GM23248 (cell line): Measurements from ENCODE around the gene GNLY. TPM values are rescaled to one million over a fixed set of nuclear protein-coding genes. Genes with fewer than 3 reads are reported as not detected.

Experiments
- DNase-seq: peaks from one replicate; pipeline ENCODE4 v3.0.0-alpha.2; 2015
- H2AFZ ChIP-seq: fragments of 200-600 bp; sonication (generic); 2 replicates; pipeline ENCODE4 v1.6.1; 2016; ENCODE audit warnings: antibody characterized with exemption
- H3F3A ChIP-seq: fragments of 200-600 bp; sonication (generic); 2 replicates; pipeline ENCODE4 v1.6.1; 2016; ENCODE audit warnings: mild to moderate bottlenecking, antibody characterized with exemption, mixed run types; ENCODE audit not compliant: insufficient read depth
- H3K27ac ChIP-seq: fragments of 200-600 bp; sonication (generic); 2 replicates; pipeline ENCODE4 v1.5.1; 2016; ENCODE audit warnings: mild to moderate bottlenecking
- H3K27me3 ChIP-seq: fragments of 200-600 bp; sonication (generic); replicated peaks from 2 replicates; pipeline ENCODE4 v1.6.1; 2016; ENCODE audit warnings: mild to moderate bottlenecking; ENCODE audit not compliant: insufficient read depth
- H3K36me3 ChIP-seq: fragments of 200-600 bp; sonication (generic); 2 replicates; pipeline ENCODE4 v1.6.1; 2016; ENCODE audit warnings: low read depth, mild to moderate bottlenecking
- H3K4me1 ChIP-seq: fragments of 200-600 bp; sonication (generic); 2 replicates; pipeline ENCODE4 v1.6.1; 2016; ENCODE audit warnings: mild to moderate bottlenecking; ENCODE audit not compliant: insufficient read depth
- H3K4me2 ChIP-seq: fragments of 200-600 bp; sonication (generic); one replicate; pipeline ENCODE4 v1.6.1; 2016; ENCODE audit warnings: mild to moderate bottlenecking; ENCODE audit not compliant: unreplicated experiment
- H3K4me3 ChIP-seq: fragments of 200-600 bp; sonication (generic); 2 replicates; pipeline ENCODE4 v1.5.1; 2016; ENCODE audit warnings: mild to moderate bottlenecking
- H3K79me2 ChIP-seq: fragments of 200-600 bp; sonication (generic); 2 replicates; pipeline ENCODE4 v1.6.1; 2016; ENCODE audit warnings: mild to moderate bottlenecking; ENCODE audit not compliant: insufficient read depth
- H3K9ac ChIP-seq: fragments of 200-600 bp; sonication (generic); 2 replicates; pipeline ENCODE4 v1.6.1; 2016; ENCODE audit warnings: mild to moderate bottlenecking
- H3K9me2 ChIP-seq: fragments of 200-600 bp; sonication (generic); 2 replicates; pipeline ENCODE4 v1.6.1; 2016; ENCODE audit warnings: mixed run types, mild to moderate bottlenecking, moderate library complexity; ENCODE audit not compliant: insufficient read depth
- H3K9me3 ChIP-seq: fragments of 200-600 bp; sonication (generic); one replicate; pipeline ENCODE4 v1.6.1; 2017; ENCODE audit warnings: low read depth
- H4K20me1 ChIP-seq: fragments of 200-600 bp; sonication (generic); 2 replicates; pipeline ENCODE4 v1.6.0; 2016; ENCODE audit not compliant: insufficient read depth
- EZH2 ChIP-seq: fragments of 200-600 bp; sonication (generic); IDR thresholded peaks from 2 replicates; pipeline ENCODE4 v1.6.1; 2018; ENCODE audit warnings: antibody characterized with exemption, mild to moderate bottlenecking; ENCODE audit not compliant: insufficient read depth, poor library complexity, severe bottlenecking
- EZH2phosphoT487 ChIP-seq: fragments of 200-600 bp; sonication (generic); IDR thresholded peaks from 2 replicates; pipeline ENCODE4 v1.6.1; 2018; ENCODE audit warnings: antibody characterized with exemption, moderate library complexity, mild to moderate bottlenecking, low read depth; ENCODE audit not compliant: insufficient read depth
- WGBS, 2 experiments: methylation state at CpG; one replicate each; pipeline ENCODE4 v1.1.6; 2015 to 2017; ENCODE audit warnings: low lambda C conversion rate in 2 of 2, low coverage in 1 of 2; ENCODE audit errors: missing lambda C conversion rate in 2 of 2; 5-methylcytosine and 5-hydroxymethylcytosine counted together
- in situ Hi-C: fragments of 300-500 bp; cut with MboI; formaldehyde crosslinking; loops from 2 replicates; pipeline ENCODE4 v1.15.0; 2020
- polyA plus RNA-seq: library from polyadenylated mRNA; unstranded; fragments of >200 nt; fragmentation: Nextera tagmentation; extraction: Ambion mirVana; gene quantifications from 2 replicates; pipeline ENCODE4 v1.2.1, GENCODE V29; 2016
- small RNA-seq: library from RNA; depleted of rRNA; stranded (forward); fragments of <200 nt; gene quantifications from one replicate; pipeline ENCODE3, GENCODE V24; 2014; ENCODE audit warnings: low read depth, low replicate concordance
- total RNA-seq: library from RNA; depleted of rRNA; stranded (reverse); fragments of >200 nt; shearing (Covaris generic); gene quantifications from 2 replicates; pipeline ENCODE4 v1.2.3, GENCODE V29; 2014; rRNA removed

GNLY gene
- total and polyA plus RNA-seq, 2 experiments from 2014 or later: not detected

DNA sequence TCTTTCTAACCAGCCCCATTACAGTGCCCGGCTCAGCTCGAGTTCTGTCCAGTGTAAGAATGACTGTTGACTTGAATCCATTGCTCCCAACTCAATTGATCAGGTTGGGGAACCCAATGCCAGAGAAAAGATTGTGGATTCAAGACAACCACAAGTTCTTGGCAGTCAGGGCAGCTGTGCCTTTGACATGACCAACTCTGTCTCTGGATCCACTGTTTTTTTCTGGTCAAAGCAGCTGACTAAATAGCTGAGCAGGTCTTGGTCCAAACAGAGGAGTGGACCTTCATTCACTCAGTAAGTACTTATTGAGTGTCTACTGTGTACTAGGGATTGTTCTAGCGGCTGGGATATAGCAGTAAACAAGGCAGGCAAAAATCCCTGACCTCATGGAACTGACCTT lies 53.3 kb downstream of the GNLY start:
- no peaks in the 10 kb centered on the region for H3K36me3 ChIP-seq
- H3K4me3 ChIP-seq: no peak overlapping the region
- H3K4me2 ChIP-seq: no peak overlapping the region
- TF ChIP-seq EZH2phosphoT487: no peak
- no peak for TF ChIP-seq EZH2
- H3K27ac ChIP-seq: no peak overlapping the region
- no peaks in the 10 kb centered on the region for H3K79me2 ChIP-seq
- in situ Hi-C loops: no loop called here
- no peak for DNase-seq
- peaks cover 60% of the 10 kb centered on the region for H3F3A ChIP-seq
- H3K27me3 ChIP-seq: no peaks in the 10 kb centered on the region
- peaks cover 66% of the 10 kb centered on the region for H3K4me1 ChIP-seq
- no peaks in the 10 kb centered on the region for H3K9me2 ChIP-seq
- H4K20me1 ChIP-seq: no peaks in the 10 kb centered on the region
- H2AFZ ChIP-seq: no peak overlapping the region
- H3K9ac ChIP-seq: no peak overlapping the region
- WGBS, 2 experiments: 96% methylated on average over 3 of the region's 3 CpGs
- no peaks in the 10 kb centered on the region for H3K9me3 ChIP-seq

DNA sequence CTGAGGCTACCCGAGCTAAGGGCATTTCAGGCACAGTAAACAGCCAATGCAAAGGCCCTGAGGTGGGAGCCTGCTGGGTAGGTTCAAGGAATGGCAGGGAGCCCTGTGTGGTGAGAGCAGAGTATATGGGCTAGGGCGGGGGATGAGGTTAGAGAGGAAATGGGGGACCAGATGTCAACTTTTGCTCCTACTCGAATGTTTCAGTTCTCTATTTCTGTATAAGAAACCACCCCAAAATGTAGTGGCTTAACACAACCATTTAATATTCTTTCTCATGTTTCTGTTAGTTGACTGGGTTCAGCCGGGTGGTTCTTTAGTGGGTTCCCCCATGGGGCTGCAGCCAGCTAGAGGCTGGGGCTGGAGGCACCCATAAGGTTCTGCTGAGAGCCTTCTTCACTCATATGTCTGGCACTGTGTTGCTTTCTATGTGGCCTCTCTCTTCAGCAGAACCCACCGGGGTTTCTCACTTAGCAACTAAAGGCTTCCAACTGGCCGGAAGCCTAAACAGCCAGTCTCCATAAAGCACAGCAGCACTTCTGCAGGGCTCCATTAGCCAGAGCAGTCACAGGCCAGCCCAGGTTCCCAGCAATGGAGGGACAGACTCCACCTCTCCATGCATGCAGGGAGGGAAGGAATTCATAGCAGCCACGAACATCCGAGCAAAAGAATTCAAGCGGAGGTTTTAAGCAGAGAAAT lies 54.0 kb downstream of the GNLY start:
- Histone ChIP-seq H3K4me2 (no peak overlapping the region), H3K4me1 (peaks cover 60% of the 10 kb centered on the region), H3F3A (peaks cover 59% of the 10 kb centered on the region), H3K27ac (peak overlapping the region; percentile 82; the same call in 1 of the 2 replicates), H3K9me2 (no peaks in the 10 kb centered on the region), H4K20me1 (no peaks in the 10 kb centered on the region), H3K9me3 (no peaks in the 10 kb centered on the region), H3K79me2 (no peaks in the 10 kb centered on the region), H3K36me3 (no peaks in the 10 kb centered on the region), H2AFZ (no peak overlapping the region), H3K27me3 (no peaks in the 10 kb centered on the region), H3K4me3 (no peak overlapping the region), H3K9ac (no peak overlapping the region)
- TF ChIP-seq EZH2 (no peak), EZH2phosphoT487 (no peak)
- 80 to 83% methylated on average over 9 of the region's 9 CpGs for WGBS, 2 experiments
- in situ Hi-C loops: no loop called here
- no peak for DNase-seq

Small RNA genes lying within 50 kb of the gene (small RNA-seq; reads per million reads assigned to genes)
- not detected for gene RNU1-38P

Other genes with a start within 250 kb of the GNLY start
- 104 and 125 TPM in 2 replicates for gene MAT2A, start 155.2 kb upstream of the GNLY start, total RNA-seq
- 193 and 217 TPM in 2 replicates for gene MAT2A, start 155.2 kb upstream of the GNLY start, polyA plus RNA-seq
- gene GGCX, start 132.9 kb upstream of the GNLY start, total RNA-seq: 74.7 and 81.3 TPM in 2 replicates
- 62.7 and 65.4 TPM in 2 replicates for gene GGCX, start 132.9 kb upstream of the GNLY start, polyA plus RNA-seq
- gene VAMP8, start 116.8 kb upstream of the GNLY start, total RNA-seq: 1.7 TPM in 1 of 2 replicates, not detected in the other
- 1.0 and 1.2 TPM in 2 replicates for gene VAMP8, start 116.8 kb upstream of the GNLY start, polyA plus RNA-seq
- gene VAMP5, start 109.9 kb upstream of the GNLY start, total RNA-seq: 50.3 and 59.0 TPM in 2 replicates
- 287 and 289 TPM in 2 replicates for gene VAMP5, start 109.9 kb upstream of the GNLY start, polyA plus RNA-seq
- 159 and 178 TPM in 2 replicates for gene RNF181, start 98.6 kb upstream of the GNLY start, total RNA-seq
- 294 and 308 TPM in 2 replicates for gene RNF181, start 98.6 kb upstream of the GNLY start, polyA plus RNA-seq
- gene TMEM150A, start 91.7 kb upstream of the GNLY start, total RNA-seq: 13.5 and 20.9 TPM in 2 replicates
- gene TMEM150A, start 91.7 kb upstream of the GNLY start, polyA plus RNA-seq: 35.7 and 36.0 TPM in 2 replicates
- gene C2orf68, start 82.3 kb upstream of the GNLY start, total RNA-seq: 9.8 and 19.5 TPM in 2 replicates
- 30.4 and 31.3 TPM in 2 replicates for gene C2orf68, start 82.3 kb upstream of the GNLY start, polyA plus RNA-seq
- gene USP39, start 78.2 kb upstream of the GNLY start, total RNA-seq: 41.4 and 44.5 TPM in 2 replicates
- 43.3 and 43.7 TPM in 2 replicates for gene USP39, start 78.2 kb upstream of the GNLY start, polyA plus RNA-seq
- not detected in 2 replicates for gene SFTPB, start 26.2 kb upstream of the GNLY start, total RNA-seq
- gene SFTPB, start 26.2 kb upstream of the GNLY start, polyA plus RNA-seq: not detected in 2 replicates
- gene ATOH8, start 59.6 kb downstream of the GNLY start, total RNA-seq: 40.7 and 50.1 TPM in 2 replicates
- gene ATOH8, start 59.6 kb downstream of the GNLY start, polyA plus RNA-seq: 12.0 and 12.7 TPM in 2 replicates
- 21.0 and 27.2 TPM in 2 replicates for gene ST3GAL5, start 194.6 kb downstream of the GNLY start, total RNA-seq
- 16.4 and 18.7 TPM in 2 replicates for gene ST3GAL5, start 194.6 kb downstream of the GNLY start, polyA plus RNA-seq